ENCODE measurements around the gene ZNF224. TPM values are rescaled to one million over a fixed set of nuclear protein-coding genes. Genes with fewer than 3 reads are reported as not detected.
A peak's percentile ranks its signal among the peaks of the same experiment; 100 is the strongest.

Gene ZNF224
- total and polyA plus RNA-seq, 10 of the 15 experiments (the other 5 are each of a cell fraction or from before 2014, with no cell fraction given): 6.8 to 39.4 (median 17.2) TPM

- TF ChIP-seq E2F4 (IDR thresholded peaks at IDR 0.05; ENCODE audit: low read depth, low read length) (no peak), ZSCAN29 (IDR thresholded peaks at IDR 0.05) (no peak), MXI1 (IDR thresholded peaks at IDR 0.05; ENCODE audit: low read depth, low read length) (peak; percentile 68), BMI1 (IDR thresholded peaks at IDR 0.05; ENCODE audit: borderline replicate concordance) (no peak), SUZ12 (IDR thresholded peaks at IDR 0.05; ENCODE audit: unreplicated experiment) (no peak), MYB (IDR thresholded peaks at IDR 0.05; ENCODE audit: borderline replicate concordance, low read depth, low read length) (peak; percentile 30), BCL11A (IDR thresholded peaks at IDR 0.05; ENCODE audit: low read depth, low read length) (peak; percentile 10; the same call in 1 of the 2 replicates), POLR2AphosphoS2 (IDR thresholded peaks at IDR 0.05; ENCODE audit: low read depth, low read length) (no peak), NRF1 (conservative IDR thresholded peaks at IDR 0.05; ENCODE audit: low read depth, low read length) (no peak; the same call in 1 of the 2 replicates), SRF (IDR thresholded peaks at IDR 0.05; ENCODE audit: low read depth in 2 of 2, low read length in 2 of 2) (no peak), RFX5 (IDR thresholded peaks at IDR 0.05; ENCODE audit: low read depth, low read length) (no peak), EGR1 (IDR thresholded peaks at IDR 0.05; ENCODE audit: borderline replicate concordance in 1 of 2, low read depth in 2 of 2, low read length in 2 of 2) (no peak), SMAD5 (IDR thresholded peaks at IDR 0.05; ENCODE audit: low read depth) (no peak), CEBPB (IDR thresholded peaks at IDR 0.05; ENCODE audit: borderline replicate concordance in 1 of 2, low read depth in 2 of 2, low read length in 2 of 2) (no peak), NBN (IDR thresholded peaks at IDR 0.05) (no peak), CHD2 (IDR thresholded peaks at IDR 0.05; ENCODE audit: borderline replicate concordance, low read depth, low read length) (peak; percentile 76; the same call in 1 of the 2 replicates), PML (IDR thresholded peaks at IDR 0.05; ENCODE audit: low read length) (no peak), ETV6 (conservative IDR thresholded peaks at IDR 0.05 in 1 of 2, IDR thresholded peaks at IDR 0.05 in 1 of 2; ENCODE audit: borderline replicate concordance in 1 of 2, low read depth in 1 of 2) (no peak), CHD4 (IDR thresholded peaks at IDR 0.05) (no peak), ZNF274 (IDR thresholded peaks at IDR 0.05; ENCODE audit: insufficient read depth, insufficient read length) (no peak), TARDBP (IDR thresholded peaks at IDR 0.05; ENCODE audit: borderline replicate concordance) (peak; percentile 62; the same call in 1 of the 2 replicates), MEF2A (IDR thresholded peaks at IDR 0.05; ENCODE audit: insufficient read depth, low read depth, low read length) (0 out of 2 replicates have a peak, but pooled peaks have one; percentile 17), IRF3 (IDR thresholded peaks at IDR 0.05) (0 out of 2 replicates have a peak, but pooled peaks have one; percentile 17), BACH1 (IDR thresholded peaks at IDR 0.05; ENCODE audit: borderline replicate concordance) (no peak), CREM (IDR thresholded peaks at IDR 0.05; ENCODE audit: low read depth) (peak; percentile 95), YBX1 (IDR thresholded peaks at IDR 0.05) (no peak), JUND (IDR thresholded peaks at IDR 0.05; ENCODE audit: low read depth, low read length) (no peak), PAX5 (IDR thresholded peaks at IDR 0.05; ENCODE audit: borderline replicate concordance, low read depth, low read length) (peak; percentile 67), TAF1 (IDR thresholded peaks at IDR 0.05; ENCODE audit: borderline replicate concordance, low read depth, low read length) (0 out of 2 replicates have a peak, but pooled peaks have one; percentile 25), POLR2AphosphoS5 (IDR thresholded peaks at IDR 0.05; ENCODE audit: low read length) (peak; percentile 55; the same call in 1 of the 2 replicates)
Measured at GRCh38 chr19:44113138-44113783, 19.1 kb downstream of the ZNF224 start, which contains the start of gene ZNF225 (continued).
